ENCODE data around the gene ARHGEF10L. TPM values are rescaled to one million over a fixed set of nuclear protein-coding genes. Genes with fewer than 3 reads are reported as not detected.

Gene ARHGEF10L
- total RNA-seq, 5 donors from 2014 or later (not counting 1 experiment from before 2014, with no cell fraction given) = 0.12 to 0.30 (median 0.22) TPM; not detected in 2

GRCh38 chr1:17561561-17561985 is 22.1 kb downstream of the ARHGEF10L start:
- Mint-ChIP-seq H3K27me3 (peaks cover 11 to 14% of the 10 kb centered on the region in 2 donors), H3K9me3 (no peaks in the 10 kb centered on the region), H3K27ac (no peak overlapping the region), H3K4me3 (no peak overlapping the region), H3K4me1 (no peaks in the 10 kb centered on the region), H3K36me3 (no peaks in the 10 kb centered on the region)
- no peak for ATAC-seq (replicated peaks in 1 of 4)
- no peak overlapping the region for H3K27ac ChIP-seq (ENCODE audit: low read length)
- no peaks in the 10 kb centered on the region for H3K9me3 ChIP-seq
- ChIA-PET CTCF (no interaction called here), POLR2A (interaction anchor here in 1 of 2 donors (0.9 kb wide), 1 partner anchor 239 kb away, joined by 4 read pairs; no protein-coding TSS in a partner anchor)
- H3K36me3 ChIP-seq (ENCODE audit: control insufficient read depth in 2 of 2, extremely low read depth in 1 of 2, insufficient read depth in 1 of 2, low read length in 1 of 2) = no peaks in the 10 kb centered on the region
- no peak for DNase-seq
- no peak overlapping the region for H3K4me3 ChIP-seq (ENCODE audit: control insufficient read depth in 1 of 2, extremely low read depth in 1 of 2, low read length in 1 of 2)
- peaks cover 0 to 23% of the 10 kb centered on the region in 2 experiments for H3K27me3 ChIP-seq (replicated peaks in 1 of 2; ENCODE audit: control insufficient read depth in 2 of 2, extremely low read depth in 1 of 2, insufficient read depth in 2 of 2, low read length in 1 of 2)
- no peaks in the 10 kb centered on the region for H3K4me1 ChIP-seq (ENCODE audit: control insufficient read depth in 1 of 2, extremely low read depth in 1 of 2, insufficient read depth in 2 of 2, low read length in 2 of 2)
- WGBS (ENCODE audit: insufficient coverage) = 84% methylated on average over 9 of the region's 9 CpGs

- WGBS (ENCODE audit: insufficient coverage) = 74% methylated on average over 3 of the region's 5 CpGs
- no peaks in the 10 kb centered on the region for H3K9me3 ChIP-seq
- ChIA-PET CTCF (no interaction called here), POLR2A (no interaction called here)
- no peak overlapping the region for H3K27ac ChIP-seq (ENCODE audit: low read length)
- no peak overlapping the region for H3K4me3 ChIP-seq (ENCODE audit: control insufficient read depth in 1 of 2, extremely low read depth in 1 of 2, low read length in 1 of 2)
- ATAC-seq (replicated peaks in 1 of 4) = no peak
- Mint-ChIP-seq H3K36me3 (no peaks in the 10 kb centered on the region), H3K4me3 (no peak overlapping the region), H3K27me3 (peaks cover 11 to 14% of the 10 kb centered on the region in 2 donors), H3K27ac (no peak overlapping the region), H3K9me3 (no peaks in the 10 kb centered on the region), H3K4me1 (no peaks in the 10 kb centered on the region)
- no peaks in the 10 kb centered on the region for H3K36me3 ChIP-seq (ENCODE audit: control insufficient read depth in 2 of 2, extremely low read depth in 1 of 2, insufficient read depth in 1 of 2, low read length in 1 of 2)
- H3K4me1 ChIP-seq (ENCODE audit: control insufficient read depth in 1 of 2, extremely low read depth in 1 of 2, insufficient read depth in 2 of 2, low read length in 2 of 2) = no peaks in the 10 kb centered on the region
- peaks cover 0 to 23% of the 10 kb centered on the region in 2 experiments for H3K27me3 ChIP-seq (replicated peaks in 1 of 2; ENCODE audit: control insufficient read depth in 2 of 2, extremely low read depth in 1 of 2, insufficient read depth in 2 of 2, low read length in 1 of 2)
- no peak for DNase-seq
These were observed 22.9 kb downstream of the ARHGEF10L start for GRCh38 chr1:17562375-17562774.

DNA sequence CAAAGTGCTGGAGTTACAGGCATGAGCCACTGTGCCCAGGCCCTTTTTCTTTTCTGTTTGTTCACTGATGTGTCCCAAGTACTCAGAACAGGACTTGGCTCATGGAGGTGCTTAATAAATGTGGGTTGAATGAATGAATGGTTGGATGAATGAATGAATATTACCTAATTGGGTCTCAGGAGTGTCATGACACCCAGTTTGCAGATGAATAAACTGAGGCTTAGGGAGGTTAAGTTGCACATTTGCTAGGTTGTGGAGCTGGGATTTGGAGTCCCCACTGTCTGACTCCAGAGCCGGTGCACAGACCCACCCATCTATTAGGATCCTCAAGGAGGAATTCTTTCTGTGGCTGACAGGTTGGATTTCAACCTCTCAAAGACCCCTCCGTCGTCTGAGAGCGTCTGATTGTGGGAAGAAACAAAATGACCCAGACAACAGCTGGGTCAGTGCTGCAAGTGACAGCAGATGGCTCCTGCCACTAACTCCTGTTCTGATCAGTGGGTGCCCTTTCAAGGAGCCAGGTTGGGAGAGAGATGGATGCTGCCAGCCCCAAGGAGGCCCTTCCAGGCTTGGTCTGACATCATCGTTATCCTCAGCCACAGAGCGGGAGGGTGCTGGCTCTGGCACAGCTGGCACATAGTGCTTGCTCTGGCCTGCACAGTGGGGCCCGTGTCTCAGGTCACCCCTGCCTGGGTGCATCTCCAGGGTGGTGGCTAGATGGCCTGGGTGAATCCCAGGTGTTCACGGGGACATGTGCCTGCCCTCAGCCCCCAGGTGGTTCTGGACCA is 24.2 kb downstream of the ARHGEF10L start:
- H3K36me3 ChIP-seq (ENCODE audit: control insufficient read depth in 2 of 2, extremely low read depth in 1 of 2, insufficient read depth in 1 of 2, low read length in 1 of 2) = no peaks in the 10 kb centered on the region
- ChIA-PET POLR2A (no interaction called here), CTCF (no interaction called here)
- WGBS (ENCODE audit: insufficient coverage) = 78% methylated on average over 7 of the region's 8 CpGs
- no peaks in the 10 kb centered on the region for H3K4me1 ChIP-seq (ENCODE audit: control insufficient read depth in 1 of 2, extremely low read depth in 1 of 2, insufficient read depth in 2 of 2, low read length in 2 of 2)
- peaks cover 0 to 28% of the 10 kb centered on the region in 2 experiments for H3K27me3 ChIP-seq (replicated peaks in 1 of 2; ENCODE audit: control insufficient read depth in 2 of 2, extremely low read depth in 1 of 2, insufficient read depth in 2 of 2, low read length in 1 of 2)
- DNase-seq (no peak), ATAC-seq (replicated peaks in 1 of 4) (no peak)
- H3K4me3 ChIP-seq (ENCODE audit: control insufficient read depth in 1 of 2, extremely low read depth in 1 of 2, low read length in 1 of 2) = no peak overlapping the region
- no peak overlapping the region for H3K27ac ChIP-seq (ENCODE audit: low read length)
- Mint-ChIP-seq H3K27me3 (peaks cover 11 to 14% of the 10 kb centered on the region in 2 donors), H3K27ac (no peak overlapping the region), H3K4me1 (no peaks in the 10 kb centered on the region), H3K4me3 (no peak overlapping the region), H3K9me3 (no peaks in the 10 kb centered on the region), H3K36me3 (no peaks in the 10 kb centered on the region)
- H3K9me3 ChIP-seq = no peaks in the 10 kb centered on the region

DNA sequence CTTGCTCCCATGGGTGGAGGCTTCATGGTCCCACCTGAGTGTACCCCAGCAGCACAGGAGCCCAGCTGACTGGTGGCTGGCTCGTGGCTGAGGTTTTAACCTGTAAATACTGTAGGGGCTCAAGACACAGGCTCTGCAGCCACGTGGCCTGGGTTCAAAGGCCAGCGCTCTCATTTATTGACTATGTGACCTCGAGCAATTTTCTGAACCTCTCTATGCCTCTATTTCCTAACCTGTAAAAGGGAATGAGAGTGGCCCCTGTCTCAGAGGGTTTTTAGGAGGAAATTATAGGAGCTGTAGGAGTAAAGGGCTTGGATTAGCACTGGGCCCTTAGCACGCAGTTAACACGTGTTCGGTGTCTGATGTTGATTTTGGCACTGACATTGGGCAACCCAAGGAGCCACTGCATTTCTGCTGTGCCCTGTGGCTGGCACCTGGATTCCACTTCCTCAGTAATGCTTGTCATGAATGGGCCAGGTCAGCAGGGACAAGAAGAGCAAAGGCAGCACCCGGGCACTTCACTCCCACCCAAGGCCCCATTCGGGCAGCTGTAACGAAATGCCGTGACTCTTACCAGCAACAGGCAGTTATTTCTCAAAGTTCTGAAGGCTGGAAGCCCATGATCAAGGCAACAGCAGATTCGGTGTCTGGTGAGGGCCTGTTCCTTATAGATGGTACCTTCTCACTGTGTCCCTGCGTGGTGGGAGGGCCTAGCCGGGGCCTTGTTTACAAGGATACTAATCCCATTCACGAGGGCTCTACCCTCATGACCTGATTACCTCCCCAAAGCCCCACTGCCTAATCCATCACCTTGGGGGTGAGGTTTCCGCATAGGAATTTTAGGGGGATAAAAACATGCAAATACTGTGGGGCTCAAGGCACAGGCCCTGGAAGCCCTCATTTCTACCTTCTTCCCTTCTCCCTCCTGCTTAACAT is 25.2 kb downstream of the ARHGEF10L start:
- H3K4me1 Mint-ChIP-seq = no peaks in the 10 kb centered on the region
- no peak overlapping the region for H3K4me3 Mint-ChIP-seq
- Histone ChIP-seq H3K27me3 (replicated peaks in 1 of 2; ENCODE audit: control insufficient read depth in 2 of 2, extremely low read depth in 1 of 2, insufficient read depth in 2 of 2, low read length in 1 of 2) (peaks cover 0 to 35% of the 10 kb centered on the region in 2 experiments), H3K4me1 (ENCODE audit: control insufficient read depth in 1 of 2, extremely low read depth in 1 of 2, insufficient read depth in 2 of 2, low read length in 2 of 2) (no peaks in the 10 kb centered on the region), H3K27ac (ENCODE audit: low read length) (no peak overlapping the region), H3K36me3 (ENCODE audit: control insufficient read depth in 2 of 2, extremely low read depth in 1 of 2, insufficient read depth in 1 of 2, low read length in 1 of 2) (no peaks in the 10 kb centered on the region), H3K9me3 (no peaks in the 10 kb centered on the region), H3K4me3 (ENCODE audit: control insufficient read depth in 1 of 2, extremely low read depth in 1 of 2, low read length in 1 of 2) (no peak overlapping the region)
- H3K9me3 Mint-ChIP-seq = no peaks in the 10 kb centered on the region
- ChIA-PET CTCF (no interaction called here), POLR2A (no interaction called here)
- no peaks in the 10 kb centered on the region for H3K36me3 Mint-ChIP-seq
- ATAC-seq (replicated peaks in 1 of 4) = no peak
- peaks cover 12% of the 10 kb centered on the region in 2 donors for H3K27me3 Mint-ChIP-seq
- no peak for DNase-seq
- 78% methylated on average over 9 of the region's 16 CpGs for WGBS (ENCODE audit: insufficient coverage)
- H3K27ac Mint-ChIP-seq = no peak overlapping the region

GRCh38 chr1:17565461-17566252 is 26.2 kb downstream of the ARHGEF10L start:
- H3K4me3 Mint-ChIP-seq = no peak overlapping the region
- H3K27ac Mint-ChIP-seq = no peak overlapping the region
- whole genome bisulfite sequencing (ENCODE audit: insufficient coverage) = 60% methylated on average over 8 of the region's 17 CpGs
- no peaks in the 10 kb centered on the region for H3K9me3 ChIP-seq
- H3K4me3 ChIP-seq (ENCODE audit: control insufficient read depth in 1 of 2, extremely low read depth in 1 of 2, low read length in 1 of 2) = no peak overlapping the region
- no peaks in the 10 kb centered on the region for H3K9me3 Mint-ChIP-seq
- ATAC-seq (replicated peaks in 1 of 4) = no peak
- H3K36me3 Mint-ChIP-seq = no peaks in the 10 kb centered on the region
- no peaks in the 10 kb centered on the region for H3K4me1 ChIP-seq (ENCODE audit: control insufficient read depth in 1 of 2, extremely low read depth in 1 of 2, insufficient read depth in 2 of 2, low read length in 2 of 2)
- DNase-seq = no peak
- no peaks in the 10 kb centered on the region for H3K36me3 ChIP-seq (ENCODE audit: control insufficient read depth in 2 of 2, extremely low read depth in 1 of 2, insufficient read depth in 1 of 2, low read length in 1 of 2)
- peaks cover 17 to 19% of the 10 kb centered on the region in 2 donors for H3K27me3 Mint-ChIP-seq
- no peaks in the 10 kb centered on the region for H3K4me1 Mint-ChIP-seq
- ChIA-PET CTCF (no interaction called here), POLR2A (no interaction called here)
- H3K27me3 ChIP-seq (replicated peaks in 1 of 2; ENCODE audit: control insufficient read depth in 2 of 2, extremely low read depth in 1 of 2, insufficient read depth in 2 of 2, low read length in 1 of 2) = peaks cover 0 to 35% of the 10 kb centered on the region in 2 experiments
- H3K27ac ChIP-seq (ENCODE audit: low read length) = no peak overlapping the region

DNA sequence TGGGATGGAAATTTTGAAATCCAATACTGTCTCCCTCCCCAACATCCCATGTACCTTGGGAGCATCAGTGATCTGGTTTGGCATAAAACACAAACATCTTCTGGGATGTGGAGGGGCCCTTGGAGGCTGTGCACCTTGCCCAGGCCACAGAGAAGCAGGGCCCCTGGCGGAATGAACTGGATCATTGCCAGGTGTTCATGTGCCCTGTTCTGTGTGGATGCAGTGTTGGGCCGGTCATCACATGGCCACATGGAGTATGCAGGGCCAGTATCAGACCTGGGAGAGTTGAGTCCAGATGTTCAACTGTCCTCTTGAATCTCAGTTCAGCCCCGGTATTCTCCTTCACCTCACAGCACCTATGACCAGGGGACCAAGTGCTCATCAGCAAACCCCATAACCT is 26.9 kb downstream of the ARHGEF10L start:
- POLR2A ChIA-PET = no interaction called here
- WGBS (ENCODE audit: insufficient coverage) = 73% methylated on average over 2 of the region's 3 CpGs
- CTCF ChIA-PET = no interaction called here

More for the DNA sequence above, 26.9 kb downstream of the ARHGEF10L start:
- H3K27me3 ChIP-seq (replicated peaks in 1 of 2; ENCODE audit: control insufficient read depth in 2 of 2, extremely low read depth in 1 of 2, insufficient read depth in 2 of 2, low read length in 1 of 2) = peaks cover 0 to 33% of the 10 kb centered on the region in 2 experiments
- peaks cover 22 to 23% of the 10 kb centered on the region in 2 donors for H3K27me3 Mint-ChIP-seq
- no peaks in the 10 kb centered on the region for H3K9me3 Mint-ChIP-seq
- DNase-seq (no peak), ATAC-seq (replicated peaks in 1 of 4) (no peak)
- H3K4me1 ChIP-seq (ENCODE audit: control insufficient read depth in 1 of 2, extremely low read depth in 1 of 2, insufficient read depth in 2 of 2, low read length in 2 of 2) = no peaks in the 10 kb centered on the region
- H3K4me3 ChIP-seq (ENCODE audit: control insufficient read depth in 1 of 2, extremely low read depth in 1 of 2, low read length in 1 of 2) = no peak overlapping the region
- H3K4me3 Mint-ChIP-seq = no peak overlapping the region
- H3K4me1 Mint-ChIP-seq = no peaks in the 10 kb centered on the region
- no peaks in the 10 kb centered on the region for H3K36me3 ChIP-seq (ENCODE audit: control insufficient read depth in 2 of 2, extremely low read depth in 1 of 2, insufficient read depth in 1 of 2, low read length in 1 of 2)
- no peak overlapping the region for H3K27ac ChIP-seq (ENCODE audit: low read length)
- H3K9me3 ChIP-seq = no peaks in the 10 kb centered on the region
- H3K36me3 Mint-ChIP-seq = no peaks in the 10 kb centered on the region
- H3K27ac Mint-ChIP-seq = no peak overlapping the region
